ENCODE measurements around the gene SLC30A2.

The SLC30A2 gene

GRCh38 chr1:26070296-26070962 is 24.5 kb upstream of the SLC30A2 start:
- no peak for DNase-seq (ENCODE audit: low read depth)
- TF ChIP-seq, protein P1, sequence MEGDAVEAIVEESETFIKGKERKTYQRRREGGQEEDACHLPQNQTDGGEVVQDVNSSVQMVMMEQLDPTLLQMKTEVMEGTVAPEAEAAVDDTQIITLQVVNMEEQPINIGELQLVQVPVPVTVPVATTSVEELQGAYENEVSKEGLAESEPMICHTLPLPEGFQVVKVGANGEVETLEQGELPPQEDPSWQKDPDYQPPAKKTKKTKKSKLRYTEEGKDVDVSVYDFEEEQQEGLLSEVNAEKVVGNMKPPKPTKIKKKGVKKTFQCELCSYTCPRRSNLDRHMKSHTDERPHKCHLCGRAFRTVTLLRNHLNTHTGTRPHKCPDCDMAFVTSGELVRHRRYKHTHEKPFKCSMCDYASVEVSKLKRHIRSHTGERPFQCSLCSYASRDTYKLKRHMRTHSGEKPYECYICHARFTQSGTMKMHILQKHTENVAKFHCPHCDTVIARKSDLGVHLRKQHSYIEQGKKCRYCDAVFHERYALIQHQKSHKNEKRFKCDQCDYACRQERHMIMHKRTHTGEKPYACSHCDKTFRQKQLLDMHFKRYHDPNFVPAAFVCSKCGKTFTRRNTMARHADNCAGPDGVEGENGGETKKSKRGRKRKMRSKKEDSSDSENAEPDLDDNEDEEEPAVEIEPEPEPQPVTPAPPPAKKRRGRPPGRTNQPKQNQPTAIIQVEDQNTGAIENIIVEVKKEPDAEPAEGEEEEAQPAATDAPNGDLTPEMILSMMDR (IDR thresholded peaks at IDR 0.05; ENCODE audit: insufficient read depth, low read depth, low read length, missing control alignments): no peak
- no peak overlapping the region for H3K4me3 ChIP-seq (ENCODE audit: low read length)

GRCh38 chr1:26069941-26070295 is 24.0 kb upstream of the SLC30A2 start:
- TF ChIP-seq, protein P1 (IDR thresholded peaks at IDR 0.05; ENCODE audit: insufficient read depth, low read depth, low read length, missing control alignments): no peak
- no peak for DNase-seq (ENCODE audit: low read depth)
- no peak overlapping the region for H3K4me3 ChIP-seq (ENCODE audit: low read length)

GRCh38 chr1:26067432-26067911 is 21.6 kb upstream of the SLC30A2 start, which contains the start of gene TRIM63:
Gene TRIM63 (minus strand): TSS chr1:26067630. CDS start chr1:26067494, 136 bp downstream.
- TF ChIP-seq, protein P1 (IDR thresholded peaks at IDR 0.05; ENCODE audit: insufficient read depth, low read depth, low read length, missing control alignments): no peak
- H3K4me3 ChIP-seq (ENCODE audit: low read length): no peak within 1 kb of the TSS
- no peak for DNase-seq (ENCODE audit: low read depth)

- TF ChIP-seq, protein P1 (IDR thresholded peaks at IDR 0.05; ENCODE audit: insufficient read depth, low read depth, low read length, missing control alignments): no peak
- no peak for DNase-seq (ENCODE audit: low read depth)
- no peak overlapping the region for H3K4me3 ChIP-seq (ENCODE audit: low read length)
Observed at GRCh38 chr1:26066857-26067256, 20.9 kb upstream of the SLC30A2 start.

DNA sequence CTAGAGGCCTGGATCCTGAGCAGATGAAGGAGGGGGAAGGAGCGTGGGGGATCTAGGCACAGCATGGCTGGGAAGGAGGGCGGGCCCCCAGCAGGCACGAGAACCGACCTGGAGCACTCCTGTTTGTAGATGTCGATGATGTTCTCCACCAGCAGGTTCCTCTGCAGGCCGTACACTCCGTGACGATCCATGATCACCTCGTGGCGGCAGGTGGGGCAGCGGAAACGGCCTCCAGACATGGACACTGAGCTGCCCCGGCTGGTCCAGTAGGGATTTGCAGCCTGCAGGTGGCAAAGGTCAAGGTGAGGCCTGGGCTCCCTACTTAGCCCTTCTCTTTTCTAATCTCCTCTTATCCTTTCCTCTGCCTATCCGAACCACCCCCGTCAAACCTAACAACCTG is 20.2 kb upstream of the SLC30A2 start:
- TF ChIP-seq, protein P1 (IDR thresholded peaks at IDR 0.05; ENCODE audit: insufficient read depth, low read depth, low read length, missing control alignments): no peak
- no peak for DNase-seq (ENCODE audit: low read depth)
- no peak overlapping the region for H3K4me3 ChIP-seq (ENCODE audit: low read length)

GRCh38 chr1:26064553-26064952 is 18.6 kb upstream of the SLC30A2 start:
- no peak overlapping the region for H3K4me3 ChIP-seq (ENCODE audit: low read length)
- TF ChIP-seq, protein P1 (IDR thresholded peaks at IDR 0.05; ENCODE audit: insufficient read depth, low read depth, low read length, missing control alignments): no peak
- DNase-seq (ENCODE audit: low read depth): peak; percentile 51
